Loucy (cell line): ENCODE data around the gene PRR5L.

Experiments
- H2AFZ ChIP-seq: fragments of 200-600 bp; sonication (generic); 2 replicates; pipeline ENCODE4 v1.6.0; 2016; ENCODE audit warnings: antibody characterized with exemption, mild to moderate bottlenecking, low read length, moderate library complexity
- H3F3A ChIP-seq: fragments of 200-600 bp; 2 replicates; pipeline ENCODE4 v1.6.0; 2016; ENCODE audit warnings: antibody characterized with exemption, low read depth, mild to moderate bottlenecking
- H3K27me3 ChIP-seq: fragments of 200-600 bp; sonication (generic); 2 replicates; pipeline ENCODE4 v1.6.1; 2014; ENCODE audit warnings: low read length, mild to moderate bottlenecking; ENCODE audit not compliant: insufficient read depth, poor library complexity, severe bottlenecking
- H3K36me3 ChIP-seq: fragments of 200-600 bp; sonication (generic); 2 replicates; pipeline ENCODE4 v1.6.1; 2016; ENCODE audit warnings: low read length; ENCODE audit not compliant: insufficient read depth
- H3K4me1 ChIP-seq: fragments of 200-600 bp; sonication (generic); 2 replicates; pipeline ENCODE4 v1.5.1; 2014; ENCODE audit warnings: low read length, mild to moderate bottlenecking; ENCODE audit not compliant: insufficient read depth, poor library complexity, severe bottlenecking
- H3K4me2 ChIP-seq: fragments of 200-600 bp; sonication (generic); 2 replicates; pipeline ENCODE4 v1.6.0; 2014; ENCODE audit warnings: antibody characterized with exemption, low read length, low read depth, mild to moderate bottlenecking; ENCODE audit not compliant: poor library complexity, severe bottlenecking
- H3K4me3 ChIP-seq: fragments of 200-600 bp; sonication (generic); 2 replicates; pipeline ENCODE4 v1.5.1; 2014; ENCODE audit warnings: low read length, mild to moderate bottlenecking, mixed read lengths; ENCODE audit not compliant: poor library complexity, severe bottlenecking
- H3K79me2 ChIP-seq: fragments of 200-600 bp; sonication (generic); 2 replicates; pipeline ENCODE4 v1.6.1; 2014; ENCODE audit warnings: low read length; ENCODE audit not compliant: insufficient read depth
- H3K9ac ChIP-seq: fragments of 200-600 bp; sonication (generic); 2 replicates; pipeline ENCODE4 v1.6.0; 2014; ENCODE audit warnings: mild to moderate bottlenecking, low read depth, low read length, moderate library complexity; ENCODE audit not compliant: poor library complexity, severe bottlenecking
- H3K9me2 ChIP-seq: fragments of 200-600 bp; sonication (generic); replicated peaks from 2 replicates; pipeline ENCODE4 v1.6.1; 2016; ENCODE audit warnings: low read depth, low read length, mixed read lengths
- H3K9me3 ChIP-seq: fragments of 200-600 bp; sonication (generic); 2 replicates; pipeline ENCODE4 v1.6.1; 2014; ENCODE audit warnings: mild to moderate bottlenecking, antibody characterized with exemption, low read length, low read depth; ENCODE audit not compliant: insufficient read depth
- H4K20me1 ChIP-seq: fragments of 200-600 bp; sonication (generic); 2 replicates; pipeline ENCODE4 v1.6.0; 2014; ENCODE audit warnings: antibody characterized with exemption, low read length, mild to moderate bottlenecking; ENCODE audit not compliant: insufficient read depth, poor library complexity, severe bottlenecking
- EZH2phosphoT487 ChIP-seq: fragments of 200-600 bp; IDR thresholded peaks from 2 replicates; pipeline ENCODE4 v1.6.1; 2018; ENCODE audit warnings: antibody characterized with exemption, mild to moderate bottlenecking, moderate library complexity, borderline replicate concordance
- TF ChIP-seq, protein P1 (sequence below): fragments of 200-600 bp; sonication (generic); conservative IDR thresholded peaks from 2 replicates; pipeline ENCODE4 v1.5.1; 2014; ENCODE audit warnings: mild to moderate bottlenecking, antibody characterized with exemption, low read length

Gene PRR5L

DNA sequence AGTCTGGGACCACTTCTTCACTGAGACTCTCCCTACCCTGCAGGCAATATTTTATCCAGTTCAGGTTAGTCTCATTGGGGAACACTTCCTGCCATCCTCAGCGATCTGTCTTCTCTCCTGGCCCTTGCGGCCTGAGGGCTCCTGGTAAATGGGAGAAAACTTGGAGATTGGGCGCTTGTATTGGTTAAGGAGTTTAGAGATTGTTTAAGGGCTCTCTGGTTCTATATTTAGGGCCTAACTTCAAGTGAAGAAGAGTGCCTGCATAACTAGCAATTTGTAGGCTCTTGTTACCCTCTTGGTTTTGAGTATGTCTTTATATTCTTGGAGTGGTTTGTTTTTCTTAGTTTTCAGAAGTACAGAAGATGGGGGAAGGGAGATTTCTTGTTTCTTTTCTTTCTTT, 141.3 kb downstream of the PRR5L start:
- Histone ChIP-seq H2AFZ (no peak overlapping the region), H4K20me1 (no peaks in the 10 kb centered on the region), H3K27me3 (no peaks in the 10 kb centered on the region), H3K4me1 (no peaks in the 10 kb centered on the region), H3K4me3 (no peak overlapping the region), H3K36me3 (peaks cover 97% of the 10 kb centered on the region), H3F3A (no peaks in the 10 kb centered on the region), H3K9ac (no peak overlapping the region), H3K79me2 (peaks cover 15% of the 10 kb centered on the region; the same call in 1 of the 2 replicates), H3K9me3 (peaks cover 5% of the 10 kb centered on the region; the same call in 1 of the 2 replicates), H3K9me2 (no peaks in the 10 kb centered on the region), H3K4me2 (no peak overlapping the region)
- TF ChIP-seq, protein P1, sequence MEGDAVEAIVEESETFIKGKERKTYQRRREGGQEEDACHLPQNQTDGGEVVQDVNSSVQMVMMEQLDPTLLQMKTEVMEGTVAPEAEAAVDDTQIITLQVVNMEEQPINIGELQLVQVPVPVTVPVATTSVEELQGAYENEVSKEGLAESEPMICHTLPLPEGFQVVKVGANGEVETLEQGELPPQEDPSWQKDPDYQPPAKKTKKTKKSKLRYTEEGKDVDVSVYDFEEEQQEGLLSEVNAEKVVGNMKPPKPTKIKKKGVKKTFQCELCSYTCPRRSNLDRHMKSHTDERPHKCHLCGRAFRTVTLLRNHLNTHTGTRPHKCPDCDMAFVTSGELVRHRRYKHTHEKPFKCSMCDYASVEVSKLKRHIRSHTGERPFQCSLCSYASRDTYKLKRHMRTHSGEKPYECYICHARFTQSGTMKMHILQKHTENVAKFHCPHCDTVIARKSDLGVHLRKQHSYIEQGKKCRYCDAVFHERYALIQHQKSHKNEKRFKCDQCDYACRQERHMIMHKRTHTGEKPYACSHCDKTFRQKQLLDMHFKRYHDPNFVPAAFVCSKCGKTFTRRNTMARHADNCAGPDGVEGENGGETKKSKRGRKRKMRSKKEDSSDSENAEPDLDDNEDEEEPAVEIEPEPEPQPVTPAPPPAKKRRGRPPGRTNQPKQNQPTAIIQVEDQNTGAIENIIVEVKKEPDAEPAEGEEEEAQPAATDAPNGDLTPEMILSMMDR = no peak
- no peak for TF ChIP-seq EZH2phosphoT487

DNA sequence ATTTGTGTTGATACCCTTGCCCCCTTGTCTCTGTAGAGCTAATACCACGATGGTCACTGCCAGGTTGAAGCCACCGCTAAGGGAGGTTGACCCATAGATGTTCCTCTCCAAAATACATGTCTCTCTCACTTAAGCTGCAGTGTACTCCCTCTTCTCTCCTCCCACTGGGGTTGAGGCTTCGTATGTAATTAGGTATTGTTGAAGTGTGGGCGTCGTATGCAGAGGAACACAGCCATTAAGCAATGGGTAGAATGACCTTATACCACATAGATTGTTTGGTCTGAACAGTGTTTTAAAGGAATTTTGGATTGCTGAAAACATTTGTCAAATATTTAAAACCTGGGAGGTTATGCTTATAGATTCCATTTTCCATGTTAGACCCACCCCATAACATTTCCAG, 142.0 kb downstream of the PRR5L start:
- Histone ChIP-seq H3K36me3 (peaks cover 96% of the 10 kb centered on the region), H3K9me2 (no peaks in the 10 kb centered on the region), H3K4me1 (no peaks in the 10 kb centered on the region), H3K79me2 (peaks cover 9% of the 10 kb centered on the region; the same call in 1 of the 2 replicates), H3K9ac (no peak overlapping the region), H3K4me2 (no peak overlapping the region), H2AFZ (no peak overlapping the region), H3K4me3 (no peak overlapping the region), H3F3A (no peaks in the 10 kb centered on the region), H3K27me3 (no peaks in the 10 kb centered on the region), H4K20me1 (no peaks in the 10 kb centered on the region), H3K9me3 (peaks cover 5% of the 10 kb centered on the region; the same call in 1 of the 2 replicates)
- no peak for TF ChIP-seq EZH2phosphoT487
- TF ChIP-seq, protein P1 = no peak

DNA sequence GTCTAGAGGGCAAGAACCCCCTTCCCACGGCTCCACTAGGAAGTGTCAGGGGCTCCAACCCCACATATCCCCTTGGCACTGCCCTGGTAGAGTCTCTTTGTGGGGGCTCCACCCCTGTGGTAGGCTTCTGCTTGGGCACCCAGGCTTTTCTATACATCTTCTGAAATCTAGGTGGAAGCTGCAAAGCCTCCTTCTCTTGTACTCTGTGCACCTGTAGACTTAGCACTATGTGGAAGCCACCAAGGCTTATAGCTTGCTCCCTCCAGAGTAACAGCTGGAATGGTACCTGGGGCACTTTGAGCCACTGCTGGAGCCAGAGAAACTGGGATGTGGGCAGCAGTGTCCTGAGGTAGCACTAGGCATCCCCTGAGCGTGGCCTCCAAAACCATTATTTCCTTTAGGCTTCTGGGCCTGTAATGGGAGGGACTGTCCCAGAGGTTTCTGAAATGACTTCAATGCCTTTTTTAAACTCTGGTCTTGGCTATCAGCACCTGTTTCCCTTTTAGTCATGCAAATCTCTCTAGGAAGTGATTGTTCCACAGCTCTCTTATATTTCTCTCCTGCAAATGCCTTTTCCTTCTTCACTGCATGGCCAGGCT, 145.6 kb downstream of the PRR5L start:
- H3K27me3 ChIP-seq = no peaks in the 10 kb centered on the region
- no peaks in the 10 kb centered on the region for H3F3A ChIP-seq
- peaks cover 5% of the 10 kb centered on the region; the same call in 1 of the 2 replicates for H3K9me3 ChIP-seq
- peaks cover 96% of the 10 kb centered on the region for H3K36me3 ChIP-seq
- TF ChIP-seq, protein P1 = no peak
- TF ChIP-seq EZH2phosphoT487 = no peak
- H3K4me1 ChIP-seq = no peaks in the 10 kb centered on the region
- peaks cover 18% of the 10 kb centered on the region; the same call in 1 of the 2 replicates for H3K79me2 ChIP-seq
- no peaks in the 10 kb centered on the region for H3K9me2 ChIP-seq
- H3K4me3 ChIP-seq = no peak overlapping the region
- H4K20me1 ChIP-seq = no peaks in the 10 kb centered on the region
- no peak overlapping the region for H3K9ac ChIP-seq
- no peak overlapping the region for H3K4me2 ChIP-seq
- no peak overlapping the region for H2AFZ ChIP-seq
